Cerebellar cortex (tissue), 1 donor: ENCODE data around the gene CACNA1D.
"Not testable (repeated sequence)": the region's sequence is repeated elsewhere in the genome, so short reads cannot be mapped to it uniquely, and the experiment has no call there.

Experiments
- DNase-seq: peaks from one replicate; pipeline ENCODE4 v3.0.0-alpha.2; 2015; ENCODE audit warnings: low spot score

CACNA1D gene

DNA sequence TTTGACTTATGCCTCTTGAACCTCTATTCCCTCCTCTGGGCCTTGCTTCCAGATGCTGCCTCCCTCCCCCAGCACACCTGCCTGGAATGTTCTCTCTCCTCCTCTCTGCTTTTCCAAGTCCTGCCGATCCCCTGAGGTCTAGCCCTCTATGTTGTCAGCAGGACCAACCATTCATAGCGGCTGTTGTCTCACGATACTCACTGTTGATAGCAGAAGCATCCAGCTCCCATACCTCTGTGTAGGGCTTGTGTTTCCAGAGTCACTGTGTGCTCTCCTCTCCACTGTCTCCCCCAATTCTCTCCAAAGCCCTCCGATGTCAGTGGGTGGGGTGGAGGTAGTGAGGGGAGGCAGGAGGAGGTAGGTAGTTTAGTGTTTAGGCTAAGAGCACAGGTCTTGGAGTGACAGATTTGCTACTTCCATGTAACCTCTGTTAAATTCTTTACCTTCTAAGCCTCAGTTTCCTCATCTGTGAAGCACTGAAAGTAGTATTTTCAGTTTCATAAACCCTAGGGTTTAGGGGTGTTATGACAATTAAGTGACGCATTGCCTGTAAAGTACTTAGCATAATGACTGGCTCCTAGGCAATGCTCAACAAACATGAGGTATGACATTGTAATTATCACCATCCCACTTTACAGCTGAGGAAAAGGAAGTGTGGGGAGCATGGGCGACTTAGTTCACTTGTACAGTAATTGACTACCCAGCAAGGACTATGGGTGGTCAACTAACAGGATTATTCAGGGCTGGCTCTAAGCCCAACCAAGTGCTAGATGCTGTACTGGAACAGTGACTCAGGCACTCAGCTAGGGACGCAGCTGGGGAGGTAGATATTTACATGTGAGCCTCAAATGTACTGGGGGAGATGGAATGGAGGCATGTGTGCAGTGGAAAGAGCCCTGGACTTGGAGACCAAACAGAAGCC, 122.8 kb downstream of the CACNA1D start:
- no peak for DNase-seq

DNA sequence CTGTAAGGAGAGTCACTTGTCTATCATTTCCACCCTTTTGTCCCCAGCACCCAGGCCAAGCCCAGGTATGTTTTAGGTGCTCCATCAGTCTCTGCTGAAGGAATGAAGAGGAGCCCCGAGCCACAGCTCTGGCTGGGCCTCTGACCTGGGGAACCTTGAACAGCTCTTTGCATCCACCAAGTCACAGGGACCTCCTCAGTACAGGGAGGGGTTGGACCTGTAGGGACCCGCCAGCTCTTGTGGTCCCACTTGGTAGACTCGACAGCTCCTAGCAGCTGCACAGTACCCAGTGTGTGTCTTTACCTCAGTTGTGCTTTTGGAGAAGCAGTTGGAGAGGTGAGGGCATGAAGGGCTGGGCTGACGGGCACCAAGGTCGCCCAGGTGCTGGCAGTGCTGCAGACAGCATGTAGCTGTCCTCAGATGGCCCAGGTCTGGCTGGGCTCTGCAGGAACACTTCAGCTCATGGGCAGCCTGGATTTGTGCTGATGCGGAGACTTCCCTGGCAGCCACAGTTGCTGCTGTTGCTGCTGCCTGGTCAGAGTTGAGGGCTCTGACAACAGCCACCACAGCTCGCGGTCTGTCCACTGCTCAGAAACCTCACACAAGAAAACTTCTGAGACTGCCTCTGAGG, 123.6 kb downstream of the CACNA1D start:
- DNase-seq: no peak

- DNase-seq: no peak
Measured at GRCh38 chr3:53618524-53618906, 124.1 kb downstream of the CACNA1D start.

GRCh38 chr3:53618936-53619335, 124.5 kb downstream of the CACNA1D start:
- DNase-seq: no peak

GRCh38 chr3:53624061-53624857, 129.8 kb downstream of the CACNA1D start:
- no peak for DNase-seq

- DNase-seq: no peak
Measured at GRCh38 chr3:53626876-53627275, 132.5 kb downstream of the CACNA1D start.

GRCh38 chr3:53628536-53629401, 134.4 kb downstream of the CACNA1D start:
- DNase-seq: peak; percentile 10

- no peak for DNase-seq
Measured at GRCh38 chr3:53629402-53629723, 135.0 kb downstream of the CACNA1D start.

- DNase-seq: no peak
Measured at GRCh38 chr3:53630547-53630946, 136.1 kb downstream of the CACNA1D start.

- DNase-seq: no peak
Measured at GRCh38 chr3:53633197-53633787, 138.9 kb downstream of the CACNA1D start.

DNA sequence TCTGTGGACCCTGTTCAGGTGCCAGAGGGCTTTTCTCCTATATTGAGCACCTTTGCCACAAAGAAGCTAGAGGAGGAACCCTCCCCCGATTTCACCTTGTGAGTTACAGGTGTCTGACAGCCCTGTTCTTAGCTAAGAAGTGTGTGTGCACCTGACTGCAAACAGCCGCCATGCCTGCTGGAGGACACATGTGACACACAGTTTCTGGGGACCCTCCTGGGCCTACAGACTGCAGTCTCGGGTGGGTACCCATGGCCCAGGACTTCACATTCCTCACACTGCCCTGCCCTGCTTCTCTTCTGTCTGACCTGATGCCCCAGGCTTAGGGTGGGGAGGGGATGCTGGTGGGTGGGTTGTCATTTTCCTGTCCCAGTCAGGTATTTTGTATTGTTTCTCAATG, 140.6 kb downstream of the CACNA1D start:
- DNase-seq: no peak

GRCh38 chr3:53638806-53639205, 144.4 kb downstream of the CACNA1D start:
- DNase-seq: not testable (repeated sequence)

GRCh38 chr3:53641397-53641796, 147.0 kb downstream of the CACNA1D start:
- DNase-seq: no peak

DNA sequence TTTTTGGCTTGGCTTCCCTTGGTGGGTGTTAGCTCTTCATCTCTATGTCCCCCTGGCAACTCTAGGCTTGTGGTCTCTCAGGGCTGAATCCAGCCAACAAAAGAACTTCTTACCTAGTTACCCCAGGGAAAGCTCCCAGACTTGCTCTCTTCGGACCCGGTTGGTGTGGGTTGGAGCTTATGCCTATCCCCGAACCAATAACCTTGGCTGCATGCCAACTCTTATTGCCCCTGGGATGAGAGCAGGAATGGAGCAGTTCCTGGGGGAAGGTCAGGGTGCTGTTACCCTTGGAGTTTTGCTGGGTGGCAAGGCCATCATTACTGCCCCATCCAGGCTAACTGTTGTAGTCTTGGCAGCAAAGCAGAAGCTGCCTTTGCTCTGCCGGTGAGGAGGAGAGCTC, 147.8 kb downstream of the CACNA1D start:
- DNase-seq: no peak

DNA sequence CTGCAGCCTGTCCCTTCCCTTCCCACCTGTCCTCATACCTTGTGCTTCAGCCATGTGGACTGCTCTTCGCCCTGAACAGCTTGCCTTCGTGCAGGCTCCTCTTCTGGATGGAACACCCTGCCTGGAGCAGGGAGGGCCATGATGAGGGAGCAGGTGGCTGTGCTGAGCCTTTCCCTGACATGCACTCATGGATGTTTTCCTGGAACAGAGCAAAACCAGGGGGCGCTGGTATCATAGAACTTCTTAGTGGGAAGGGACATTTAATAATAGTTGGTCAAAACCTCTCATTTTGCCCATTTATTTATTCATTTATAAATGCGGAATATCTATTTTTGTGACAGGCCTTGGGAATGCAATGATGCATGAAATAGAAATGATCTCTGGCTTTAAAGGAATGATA, 149.3 kb downstream of the CACNA1D start:
- peak; percentile 8 for DNase-seq

GRCh38 chr3:53645754-53646153, 151.3 kb downstream of the CACNA1D start:
- DNase-seq: peak; percentile 17

GRCh38 chr3:53646723-53647122, 152.3 kb downstream of the CACNA1D start:
- DNase-seq: no peak

DNA sequence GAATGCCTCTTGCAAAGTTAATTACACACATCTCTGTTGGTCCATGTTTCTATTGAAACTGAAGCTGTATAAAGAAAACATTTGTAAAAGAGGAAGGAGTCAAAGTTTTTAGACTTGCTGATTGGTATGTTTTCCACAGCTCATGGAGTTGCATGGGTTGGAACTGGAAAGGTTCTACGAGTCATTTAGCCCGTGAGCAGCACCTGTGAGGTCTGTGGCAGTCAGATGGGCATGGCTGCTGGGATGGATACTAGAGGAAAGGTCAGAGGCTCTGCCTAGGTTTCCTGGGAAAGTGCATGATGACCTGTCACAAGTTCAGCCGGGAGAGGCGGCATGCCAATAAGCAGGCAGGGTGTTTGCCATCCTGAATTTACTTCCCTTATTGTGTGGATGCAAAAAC, 155.4 kb downstream of the CACNA1D start:
- DNase-seq: no peak

- no peak for DNase-seq
Measured at GRCh38 chr3:53650424-53650823, 156.0 kb downstream of the CACNA1D start.

- DNase-seq: no peak
Measured at GRCh38 chr3:53650928-53651661, 156.7 kb downstream of the CACNA1D start.

DNA sequence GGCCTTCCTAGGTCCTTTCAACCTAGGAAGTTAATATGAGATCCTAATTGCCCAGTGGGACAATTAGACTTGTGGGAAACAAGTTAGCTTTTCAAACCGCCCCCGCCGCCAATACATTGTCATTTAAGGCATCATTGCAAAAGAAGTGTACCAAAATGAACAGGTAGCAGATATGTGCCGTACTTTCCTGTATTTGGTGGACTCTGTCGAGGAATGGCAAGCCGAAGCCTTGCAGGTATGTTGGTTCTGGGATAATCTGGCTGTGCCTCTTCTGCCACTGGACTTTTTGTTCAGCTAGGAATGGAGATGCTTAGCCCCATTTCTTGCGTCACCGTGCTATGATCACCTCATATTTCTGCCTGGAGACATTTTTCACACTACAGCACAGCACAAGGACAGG, 157.5 kb downstream of the CACNA1D start:
- no peak for DNase-seq
